GM19468 (cell line): ENCODE measurements around the gene ST8SIA6.
"Not testable (repeated sequence)": the region's sequence is repeated elsewhere in the genome, so short reads cannot be mapped to it uniquely, and the experiment has no call there.

Experiments used
- ATAC-seq: cut with Tn5 transposase; IDR thresholded peaks from one replicate; pipeline ENCODE4 v1.9.1; 2021; ENCODE audit warnings: mild to moderate bottlenecking, moderate library complexity, moderate number of reproducible peaks; ENCODE audit not compliant: unreplicated experiment; ENCODE audit errors: extremely low read depth

ST8SIA6 gene

DNA sequence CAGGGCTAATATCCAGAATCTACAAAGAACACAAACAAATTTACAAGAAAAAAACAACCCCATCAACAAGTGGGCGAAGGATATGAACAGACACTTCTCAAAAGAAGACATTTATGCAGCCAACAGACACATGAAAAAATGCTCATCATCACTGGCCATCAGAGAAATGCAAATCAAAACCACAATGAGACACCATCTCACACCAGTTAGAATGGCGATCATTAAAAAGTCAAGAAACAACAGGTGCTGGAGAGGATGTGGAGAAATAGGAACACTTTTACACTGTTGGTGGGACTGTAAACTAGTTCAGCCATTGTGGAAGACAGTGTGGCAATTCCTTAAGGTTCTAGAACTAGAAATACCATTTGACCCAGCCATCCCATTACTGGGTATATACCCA is 52.4 kb downstream of the ST8SIA6 start:
- not testable (repeated sequence) for ATAC-seq

DNA sequence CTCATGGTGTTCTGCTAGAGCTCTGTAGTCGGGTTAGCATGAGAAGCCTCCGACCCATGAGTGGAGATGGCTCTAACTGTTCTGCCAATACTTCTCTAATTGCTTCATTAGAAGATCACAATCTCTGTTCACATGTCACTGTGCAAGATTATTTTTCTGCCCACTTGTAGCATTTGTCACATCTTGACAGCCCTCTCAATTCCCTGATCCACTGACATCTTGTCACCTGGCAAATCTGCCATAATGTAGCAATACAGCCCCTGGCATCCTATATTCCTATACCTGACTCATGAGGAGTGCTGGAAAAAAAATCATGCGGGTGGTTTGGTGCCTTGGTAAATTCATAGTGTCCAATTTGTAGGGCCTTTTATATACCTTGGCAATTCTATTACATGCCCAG is 58.4 kb downstream of the ST8SIA6 start:
- ATAC-seq: no peak

DNA sequence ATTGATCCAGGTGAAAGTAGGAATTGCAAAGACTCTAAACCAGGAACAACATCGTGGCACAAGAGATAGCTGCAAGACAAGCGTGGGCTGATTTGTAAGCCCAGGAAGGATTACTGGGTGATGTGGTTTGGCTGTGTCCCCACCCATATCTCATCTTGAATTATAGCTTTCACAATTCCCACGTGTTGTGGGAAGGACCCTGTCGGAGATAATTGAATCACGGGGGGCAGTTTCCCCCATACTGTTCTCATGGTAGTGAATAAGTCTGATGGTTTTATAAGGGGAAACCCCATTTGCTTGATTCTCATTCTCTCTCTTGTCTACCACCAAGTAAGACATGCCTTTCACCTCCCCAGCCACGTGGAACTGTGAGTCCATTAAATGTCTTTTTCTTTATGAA is 59.5 kb downstream of the ST8SIA6 start:
- ATAC-seq: no peak

DNA sequence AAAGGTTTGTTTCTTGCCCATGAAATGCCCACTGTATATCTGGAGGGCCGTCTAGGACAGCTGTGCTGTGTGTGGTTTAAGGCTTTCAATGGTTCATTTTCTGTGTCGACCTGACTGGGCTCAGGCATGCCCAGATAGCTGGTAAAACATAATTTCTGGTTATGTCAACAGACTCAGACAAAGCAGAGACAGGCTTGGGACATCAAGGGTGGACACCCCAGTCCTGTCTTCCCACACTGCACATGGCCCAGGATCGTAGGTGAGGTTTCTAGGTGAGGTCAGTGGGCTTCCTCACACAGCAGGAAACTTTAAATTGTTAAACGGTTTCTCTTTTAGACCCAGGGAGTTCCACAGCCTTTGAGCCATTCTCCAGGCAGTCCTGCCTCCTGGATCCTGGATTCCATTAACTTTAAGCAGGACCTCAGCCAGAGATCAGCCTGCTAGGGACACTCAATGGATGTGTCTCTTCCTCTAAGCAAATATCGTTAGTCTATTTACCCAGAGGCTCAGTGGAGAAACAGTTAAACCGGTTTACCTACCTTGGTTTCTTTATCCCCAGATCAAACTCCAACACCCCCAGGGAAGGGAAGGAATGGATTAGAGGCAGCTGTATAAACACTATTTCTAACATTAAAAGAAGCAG is 66.4 kb downstream of the ST8SIA6 start:
- ATAC-seq: no peak

DNA sequence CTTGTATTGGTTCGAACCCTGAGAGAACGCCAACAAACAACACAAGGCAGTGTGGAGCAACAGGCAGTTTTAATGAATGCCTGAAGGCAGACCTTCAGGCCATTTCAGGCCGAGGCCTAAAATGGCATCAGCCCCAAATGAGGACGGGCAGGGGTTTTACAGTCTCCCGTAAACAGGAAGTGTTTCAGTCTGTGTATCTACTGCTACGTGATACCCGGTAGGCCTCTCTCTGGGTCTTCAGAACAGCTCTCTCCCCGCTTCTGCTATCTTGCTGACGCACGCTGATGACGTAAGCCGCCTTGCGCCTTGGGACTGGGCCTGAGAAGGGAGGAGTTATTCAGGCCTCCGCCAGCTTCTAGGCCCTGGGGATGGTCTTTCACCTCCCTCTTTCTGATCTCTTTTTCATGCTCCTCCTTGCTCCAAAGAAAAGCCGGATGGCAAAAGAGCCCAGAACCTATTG is 67.7 kb downstream of the ST8SIA6 start:
- no peak for ATAC-seq

DNA sequence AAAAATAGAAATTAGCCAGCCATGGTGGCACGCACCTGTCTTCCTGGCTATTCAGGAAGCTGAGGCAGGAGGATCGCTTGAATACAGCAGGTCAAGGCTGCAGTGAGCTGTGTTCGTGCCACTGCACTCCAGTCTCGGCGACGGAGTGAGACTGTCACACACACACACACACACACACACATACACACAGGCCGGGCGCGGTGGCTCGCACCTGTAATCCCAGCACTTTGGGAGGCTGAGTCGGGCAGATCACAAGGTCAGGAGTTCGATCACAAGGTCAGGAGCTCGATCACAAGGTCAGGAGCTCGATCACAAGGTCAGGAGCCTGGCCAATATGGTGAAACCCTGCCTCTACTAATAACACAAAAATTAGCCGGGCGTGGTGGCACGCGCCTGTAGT is 68.4 kb downstream of the ST8SIA6 start:
- ATAC-seq: no peak

DNA sequence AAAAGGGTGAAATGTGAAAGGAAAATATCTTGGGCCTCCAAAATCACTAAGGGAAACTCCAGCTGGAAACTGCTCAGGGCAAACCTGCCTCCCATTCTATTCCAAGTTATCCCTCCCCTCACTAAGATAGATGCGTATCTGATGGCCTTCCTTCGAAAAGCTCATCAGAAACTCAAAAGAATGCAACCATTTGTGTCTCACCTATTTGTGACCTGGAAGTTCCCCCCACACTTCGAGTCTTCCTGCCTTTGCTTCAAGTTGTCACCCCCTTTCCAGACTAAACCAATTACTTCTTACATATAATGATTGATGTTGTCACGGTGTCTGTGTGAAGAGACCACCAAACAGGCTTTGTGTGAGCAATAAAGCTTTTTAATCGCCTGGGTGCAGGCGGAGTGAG is 69.3 kb downstream of the ST8SIA6 start:
- no peak for ATAC-seq

DNA sequence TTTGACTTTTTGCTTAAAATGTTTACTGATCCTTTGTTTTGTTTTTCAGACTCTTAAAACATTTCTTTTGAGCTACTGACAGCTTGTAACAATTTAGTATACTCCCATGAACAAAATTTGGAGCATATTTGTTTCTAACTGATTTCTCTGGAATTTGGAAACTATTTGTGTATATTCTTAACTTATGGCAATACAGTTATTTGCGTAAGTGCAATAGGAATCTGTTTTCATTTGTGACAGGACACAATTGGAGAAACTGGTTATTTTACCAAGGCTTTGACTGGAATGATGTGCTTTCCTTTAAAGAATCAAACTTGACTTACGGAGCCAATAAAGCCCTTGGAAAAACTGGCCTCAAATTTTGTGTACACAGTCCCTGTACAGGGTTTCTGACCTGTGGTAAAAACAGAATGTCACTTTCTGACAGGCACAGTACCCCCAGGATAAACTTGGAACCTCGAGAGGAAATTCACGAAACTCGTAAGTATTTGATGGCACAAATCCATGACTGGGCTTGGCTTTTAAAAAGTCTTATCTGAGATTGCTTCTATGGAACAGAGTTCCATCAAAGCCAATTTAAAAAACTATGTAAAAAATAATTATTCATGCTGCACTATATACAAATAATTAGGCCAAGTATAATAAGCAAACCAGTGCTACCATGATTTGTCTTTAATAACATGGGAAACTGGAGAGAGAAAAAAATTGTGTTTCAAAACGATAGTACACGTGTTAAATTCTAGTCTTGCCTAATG is 70.4 kb downstream of the ST8SIA6 start:
- ATAC-seq: no peak

DNA sequence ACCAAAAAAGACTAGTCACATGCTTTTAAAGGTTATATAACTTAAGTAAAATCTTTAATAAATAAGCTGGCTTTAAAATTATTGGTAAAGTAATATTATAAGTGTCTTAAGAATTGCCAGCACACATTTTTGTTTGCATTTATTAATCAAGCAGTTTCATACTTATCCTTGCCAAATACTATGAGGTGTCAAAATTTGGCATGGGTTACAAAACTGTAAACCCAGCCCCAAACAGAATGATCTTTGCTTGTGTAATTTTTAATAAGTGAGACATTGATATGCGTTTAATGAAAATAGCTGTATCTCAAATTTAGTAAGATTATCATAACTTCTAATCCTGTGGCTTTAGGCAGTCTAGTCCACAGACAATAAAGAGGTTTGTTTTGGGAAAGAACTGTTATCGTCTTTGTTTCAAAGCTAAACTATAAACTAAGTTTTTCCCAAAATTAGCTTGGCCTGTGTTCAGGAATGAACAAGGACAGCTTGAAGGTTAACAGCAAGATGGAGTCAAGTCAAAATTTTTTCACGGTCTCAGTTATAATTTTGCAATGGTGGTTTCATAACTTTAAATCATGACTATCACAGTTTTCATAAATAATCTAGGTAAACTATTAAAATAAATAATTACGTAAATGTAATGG is 72.8 kb downstream of the ST8SIA6 start:
- no peak for ATAC-seq

DNA sequence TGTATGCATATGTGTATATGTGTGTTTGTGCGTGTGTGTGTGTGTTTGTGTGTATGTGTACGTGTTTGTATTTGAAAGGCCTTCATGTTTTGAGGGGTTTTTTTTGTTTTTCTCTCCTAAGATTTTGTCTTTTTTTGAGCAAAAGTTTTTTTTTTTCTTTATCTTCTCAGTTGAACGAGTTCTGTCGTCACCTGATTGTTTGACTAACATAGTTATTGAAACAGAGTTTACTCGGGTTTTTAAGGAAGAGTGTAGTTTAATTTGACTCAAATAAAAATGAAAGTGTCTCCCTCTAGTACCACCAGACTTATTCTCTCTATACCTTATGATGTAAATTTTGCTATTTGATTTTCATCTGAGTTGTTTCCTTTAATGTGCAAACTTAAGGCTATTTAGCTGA is 73.5 kb downstream of the ST8SIA6 start:
- ATAC-seq: no peak

DNA sequence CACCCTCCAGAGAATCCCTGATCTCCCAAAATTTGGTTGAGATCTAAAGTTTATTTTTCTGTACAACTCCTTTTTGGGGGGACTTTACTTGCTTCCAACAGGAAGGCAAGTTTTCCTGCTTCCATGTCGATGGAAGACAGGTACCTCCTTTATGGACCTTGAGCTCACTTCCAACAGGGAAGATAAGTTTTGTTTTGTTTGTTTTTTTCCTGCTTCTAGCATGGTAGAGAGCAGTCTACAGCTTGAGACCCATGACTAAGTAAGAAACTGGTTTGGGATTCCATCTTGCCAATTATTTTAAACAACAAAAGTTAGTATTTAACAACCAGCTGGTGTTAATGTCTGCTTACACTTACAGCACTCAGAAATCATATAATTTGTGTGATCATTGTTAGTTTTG is 74.4 kb downstream of the ST8SIA6 start:
- no peak for ATAC-seq

DNA sequence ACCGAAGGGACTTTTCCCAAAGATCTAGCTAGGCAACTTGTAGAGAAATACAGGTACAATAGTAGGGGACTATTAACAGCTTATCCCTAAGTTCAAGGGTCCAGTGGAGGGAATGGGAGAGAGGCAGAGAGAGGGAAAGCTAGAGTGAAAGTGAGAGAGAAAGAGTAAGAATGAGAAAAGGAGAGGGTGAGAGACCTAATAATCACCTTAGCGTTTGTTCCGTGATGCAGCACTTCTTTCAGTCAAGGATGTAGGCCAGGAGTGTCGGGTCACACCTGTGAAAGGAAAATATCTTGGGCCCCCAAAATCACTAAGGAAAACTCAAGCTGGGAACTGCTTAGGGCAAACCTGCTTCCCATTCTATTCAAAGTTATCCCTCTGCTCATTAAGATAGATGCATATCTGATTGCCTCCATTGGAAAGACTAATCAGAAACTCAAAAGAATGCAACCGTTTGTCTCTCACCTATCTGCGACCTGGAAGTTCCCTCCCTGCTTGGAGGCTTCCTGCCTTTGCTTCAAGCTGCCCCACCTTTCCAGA is 75.2 kb downstream of the ST8SIA6 start:
- no peak for ATAC-seq

DNA sequence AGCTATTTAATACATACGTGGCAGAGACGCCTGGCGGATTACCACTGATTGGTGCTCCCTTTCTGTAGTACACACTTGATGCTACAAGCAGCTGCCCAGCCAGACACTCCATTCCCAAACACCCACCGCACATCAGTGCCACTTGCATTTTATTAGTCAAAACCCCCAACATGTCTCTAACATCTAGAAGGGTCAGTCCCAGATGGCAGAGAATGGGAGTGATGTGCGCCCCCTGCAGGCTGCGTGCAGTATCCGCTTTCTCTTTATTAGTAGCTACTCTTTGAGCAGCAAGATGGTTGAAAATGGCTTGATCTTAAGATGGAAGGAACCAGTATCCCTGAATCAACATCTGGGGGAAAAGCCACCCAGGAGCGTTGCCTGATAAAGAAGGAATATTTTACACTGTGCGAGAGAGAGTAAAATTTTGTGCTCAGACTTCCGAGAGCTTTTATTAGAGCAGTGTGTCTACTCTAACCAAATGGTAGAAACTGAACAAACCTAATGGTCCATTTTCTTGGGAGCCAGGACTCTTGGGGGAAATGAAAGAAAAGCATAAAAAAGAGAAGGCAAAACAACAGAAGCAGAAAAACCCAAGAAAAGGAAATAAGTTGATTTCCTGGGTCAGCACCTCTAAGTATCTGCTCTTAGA is 78.3 kb downstream of the ST8SIA6 start:
- no peak for ATAC-seq

DNA sequence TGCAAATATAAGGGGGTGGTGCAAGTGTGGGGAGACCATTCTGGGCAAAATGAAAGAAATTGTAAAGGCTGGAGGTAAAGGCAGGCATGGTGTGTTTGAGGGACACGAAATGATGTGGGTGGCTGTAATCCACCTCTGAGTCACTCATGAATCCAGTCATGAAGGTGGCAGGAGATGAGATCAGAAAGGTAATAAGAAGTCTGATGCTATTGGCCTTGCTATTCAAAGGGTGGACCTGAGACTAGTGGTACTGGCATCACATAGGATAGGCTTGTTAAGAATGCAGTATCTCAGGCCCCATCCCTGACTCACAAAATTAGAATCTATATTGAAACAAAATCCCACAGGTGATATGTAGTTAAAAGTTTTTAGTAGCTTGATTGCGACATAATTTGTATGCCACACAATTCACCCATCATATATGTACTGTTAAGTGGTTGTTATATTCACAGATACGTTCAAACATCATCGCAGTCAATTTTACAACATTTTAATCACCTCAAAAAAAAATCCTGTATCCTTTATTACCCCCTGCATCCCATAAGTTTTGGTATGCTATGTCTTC is 85.6 kb downstream of the ST8SIA6 start:
- ATAC-seq: no peak

DNA sequence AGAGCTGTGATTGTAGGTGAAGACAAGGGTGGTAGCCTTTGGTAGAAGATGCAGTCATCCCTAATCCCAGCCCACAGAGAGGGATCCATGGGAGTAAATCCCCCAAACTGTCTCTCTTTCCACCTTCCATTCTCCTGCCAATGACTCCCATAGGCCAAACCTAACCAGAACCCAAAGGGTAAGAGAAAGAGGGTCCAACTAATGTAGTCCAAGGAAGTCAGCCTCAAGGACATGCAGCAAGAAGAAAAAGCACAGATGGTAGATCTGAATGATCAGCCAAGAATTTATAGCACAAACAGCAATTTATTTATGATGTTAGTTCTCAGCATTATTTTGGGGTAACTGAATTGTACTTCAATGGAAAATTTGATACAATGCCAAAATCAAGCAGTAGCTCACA is 87.7 kb downstream of the ST8SIA6 start:
- ATAC-seq: no peak

DNA sequence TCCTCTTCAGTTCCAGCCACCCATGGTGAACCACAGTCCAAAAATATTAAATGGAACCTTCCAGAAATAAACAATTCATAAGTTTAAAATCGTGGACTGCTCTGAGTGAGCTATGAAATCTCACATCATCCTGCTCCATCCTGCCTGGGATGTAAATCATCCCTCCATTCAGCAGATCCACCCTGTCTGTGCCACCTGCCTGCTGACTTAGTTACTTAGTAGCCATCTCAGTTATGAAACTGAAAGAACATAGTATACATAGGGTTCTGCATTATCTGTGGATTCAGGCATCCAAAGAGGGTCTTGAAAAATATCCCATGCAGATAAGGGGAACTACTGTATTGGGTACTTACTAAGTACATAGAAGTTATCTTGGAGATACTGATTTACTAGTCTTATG is 89.0 kb downstream of the ST8SIA6 start:
- no peak for ATAC-seq

DNA sequence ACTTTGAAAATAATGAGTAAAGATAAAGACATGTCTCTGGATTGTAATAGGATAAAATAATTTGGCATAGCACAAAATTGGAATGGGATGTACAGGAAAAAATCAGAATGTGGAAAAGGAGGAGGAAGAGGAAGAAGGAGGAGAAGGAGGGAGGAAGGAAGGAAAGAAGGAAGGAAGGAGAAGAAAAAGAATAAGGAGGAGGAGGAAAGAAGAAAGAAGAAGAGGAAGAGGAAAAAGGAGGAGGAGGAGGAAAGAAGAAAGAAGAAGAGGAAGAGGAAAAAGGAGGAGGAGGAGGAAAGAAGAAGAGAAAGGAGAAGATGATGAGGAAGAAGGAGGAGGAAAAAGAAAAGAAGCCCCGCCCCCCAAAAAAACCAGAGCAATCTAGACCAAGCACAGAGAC is 95.9 kb downstream of the ST8SIA6 start:
- no peak for ATAC-seq

DNA sequence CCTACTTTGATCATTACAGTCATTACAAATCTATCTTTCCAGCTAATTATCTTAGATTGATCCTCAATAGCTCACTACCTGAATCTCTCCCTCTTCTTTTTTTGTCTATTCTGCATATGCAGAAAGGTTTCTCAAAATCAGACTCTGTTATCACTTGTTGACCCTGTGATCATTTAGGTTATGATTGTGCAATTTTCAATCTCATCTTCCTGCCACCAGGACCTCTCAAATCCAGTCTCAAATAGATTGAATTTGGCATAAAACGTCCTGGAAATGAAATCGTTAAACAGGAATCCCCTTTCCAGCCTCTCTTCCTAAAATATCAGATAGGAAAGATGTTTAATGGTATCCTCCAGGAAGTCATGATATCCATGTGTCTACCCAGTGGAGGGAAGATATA is 96.6 kb downstream of the ST8SIA6 start:
- no peak for ATAC-seq

DNA sequence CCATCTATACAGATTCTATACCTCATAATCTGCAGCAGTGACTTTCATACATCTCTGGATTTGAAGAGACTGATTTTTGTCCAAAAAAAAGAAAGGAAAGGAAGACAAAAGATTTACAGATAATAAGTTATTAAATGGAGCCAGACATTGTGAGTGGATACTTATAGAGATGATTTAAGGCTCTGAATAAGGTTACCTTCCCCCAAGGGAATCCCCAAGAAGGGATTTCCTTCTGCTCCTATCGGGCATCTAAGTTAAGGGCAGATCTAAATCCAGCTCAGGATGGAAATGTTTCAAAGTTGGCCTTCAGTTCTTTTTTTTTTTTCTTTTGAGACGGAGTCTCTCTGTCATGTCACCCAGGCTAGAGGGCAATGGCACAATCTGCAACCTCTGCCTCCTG is 97.6 kb downstream of the ST8SIA6 start:
- ATAC-seq: no peak

DNA sequence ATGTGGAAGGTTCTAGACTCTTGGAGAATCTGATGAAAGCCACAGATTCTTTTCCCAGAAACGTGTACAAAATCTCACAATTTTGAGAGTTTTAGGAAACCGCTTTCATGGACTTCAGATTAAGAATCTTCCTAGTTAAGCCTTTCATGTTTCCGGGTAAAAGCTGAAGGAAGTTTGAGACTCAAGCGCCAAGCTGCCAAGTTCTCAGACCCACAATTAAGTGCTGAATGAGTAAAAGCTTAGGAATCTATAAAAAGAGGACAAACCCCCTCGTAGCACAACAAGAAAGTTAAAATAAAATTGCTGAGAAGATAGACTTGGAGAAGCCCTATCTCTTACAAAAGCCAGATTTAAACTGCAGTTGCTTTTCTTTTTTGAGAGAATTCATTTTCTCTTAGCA is 99.6 kb downstream of the ST8SIA6 start:
- ATAC-seq: no peak
